Measurements from ENCODE around the gene EP400.

DNA sequence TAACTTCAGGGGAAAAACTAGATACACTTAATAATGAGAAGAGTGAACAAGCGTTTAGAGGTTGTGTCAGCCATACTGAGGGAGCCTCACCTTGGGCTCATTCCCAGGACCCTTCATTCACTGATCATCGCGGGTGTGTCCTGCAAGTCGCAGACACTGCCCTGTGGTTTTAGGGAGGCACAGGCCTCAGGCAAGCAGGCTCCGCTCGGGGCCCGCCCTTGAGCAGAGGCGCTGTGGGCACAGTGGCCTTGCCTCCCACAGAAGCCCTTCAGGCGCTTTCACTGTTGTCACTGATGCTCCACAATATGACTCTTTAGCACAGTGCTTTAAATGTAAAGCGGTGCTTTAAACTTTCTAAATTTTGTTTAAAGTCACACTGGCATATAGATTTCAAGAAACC is 127.0 kb downstream of the EP400 start:
- no peak for TF ChIP-seq TEAD4 (IDR thresholded peaks at IDR 0.05; ENCODE audit: low read length)
- TF ChIP-seq TEAD4 (CRISPR knock-in tag; IDR thresholded peaks at IDR 0.05; ENCODE audit: borderline replicate concordance): no peak
- TF ChIP-seq, protein P1, sequence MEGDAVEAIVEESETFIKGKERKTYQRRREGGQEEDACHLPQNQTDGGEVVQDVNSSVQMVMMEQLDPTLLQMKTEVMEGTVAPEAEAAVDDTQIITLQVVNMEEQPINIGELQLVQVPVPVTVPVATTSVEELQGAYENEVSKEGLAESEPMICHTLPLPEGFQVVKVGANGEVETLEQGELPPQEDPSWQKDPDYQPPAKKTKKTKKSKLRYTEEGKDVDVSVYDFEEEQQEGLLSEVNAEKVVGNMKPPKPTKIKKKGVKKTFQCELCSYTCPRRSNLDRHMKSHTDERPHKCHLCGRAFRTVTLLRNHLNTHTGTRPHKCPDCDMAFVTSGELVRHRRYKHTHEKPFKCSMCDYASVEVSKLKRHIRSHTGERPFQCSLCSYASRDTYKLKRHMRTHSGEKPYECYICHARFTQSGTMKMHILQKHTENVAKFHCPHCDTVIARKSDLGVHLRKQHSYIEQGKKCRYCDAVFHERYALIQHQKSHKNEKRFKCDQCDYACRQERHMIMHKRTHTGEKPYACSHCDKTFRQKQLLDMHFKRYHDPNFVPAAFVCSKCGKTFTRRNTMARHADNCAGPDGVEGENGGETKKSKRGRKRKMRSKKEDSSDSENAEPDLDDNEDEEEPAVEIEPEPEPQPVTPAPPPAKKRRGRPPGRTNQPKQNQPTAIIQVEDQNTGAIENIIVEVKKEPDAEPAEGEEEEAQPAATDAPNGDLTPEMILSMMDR (IDR thresholded peaks at IDR 0.05 in 2 of 3, conservative IDR thresholded peaks at IDR 0.05 in 1 of 3; ENCODE audit: insufficient read depth in 2 of 3, low read depth in 1 of 3, low read length in 3 of 3): no peak
- no peak for TF ChIP-seq ZNF75A (CRISPR knock-in tag; IDR thresholded peaks at IDR 0.05)
- TF ChIP-seq PURB (CRISPR knock-in tag; IDR thresholded peaks at IDR 0.05; ENCODE audit: low read depth): no peak
- TF ChIP-seq NBN (IDR thresholded peaks at IDR 0.05; ENCODE audit: low read depth): no peak
- TF ChIP-seq JUND (IDR thresholded peaks at IDR 0.05; ENCODE audit: borderline replicate concordance, low read depth, low read length): no peak
- no peak for TF ChIP-seq JUND (tag; IDR thresholded peaks at IDR 0.05; ENCODE audit: borderline replicate concordance, low read depth, low read length)
- no peak for TF ChIP-seq HDAC1 (IDR thresholded peaks at IDR 0.05)
- no peak for TF ChIP-seq FOXM1 (IDR thresholded peaks at IDR 0.05; ENCODE audit: low read depth)
- no peak for TF ChIP-seq FOXM1 (CRISPR knock-in tag; IDR thresholded peaks at IDR 0.05; ENCODE audit: low read depth)
